GM18508 (cell line): ENCODE measurements around the gene SLC45A2.
"Not testable (repeated sequence)": the region's sequence is repeated elsewhere in the genome, so short reads cannot be mapped to it uniquely, and the experiment has no call there.

ENCODE experiments used
- ATAC-seq: cut with Tn5 transposase; IDR thresholded peaks from one replicate; pipeline ENCODE4 v1.9.1; 2021; ENCODE audit warnings: moderate number of reproducible peaks; ENCODE audit not compliant: insufficient read depth, unreplicated experiment

Gene SLC45A2

GRCh38 chr5:33931136-33931535, 53.4 kb downstream of the SLC45A2 start:
- ATAC-seq: no peak

- ATAC-seq: no peak
Observed at GRCh38 chr5:33929925-33930690, 54.4 kb downstream of the SLC45A2 start.

- ATAC-seq: no peak
Observed at GRCh38 chr5:33928283-33928682, 56.2 kb downstream of the SLC45A2 start.

- no peak for ATAC-seq
Observed at GRCh38 chr5:33927685-33928084, 56.8 kb downstream of the SLC45A2 start.

- ATAC-seq: no peak
Observed at GRCh38 chr5:33925278-33925677, 59.2 kb downstream of the SLC45A2 start.

GRCh38 chr5:33921002-33921401, 63.5 kb downstream of the SLC45A2 start:
- no peak for ATAC-seq

GRCh38 chr5:33914844-33915243, 69.6 kb downstream of the SLC45A2 start:
- not testable (repeated sequence) for ATAC-seq

GRCh38 chr5:33906248-33906647, 78.2 kb downstream of the SLC45A2 start:
- ATAC-seq: not testable (repeated sequence)

GRCh38 chr5:33905381-33905780, 79.1 kb downstream of the SLC45A2 start:
- ATAC-seq: no peak

- ATAC-seq: no peak
Observed at GRCh38 chr5:33903118-33903517, 81.4 kb downstream of the SLC45A2 start.

- ATAC-seq: no peak
Observed at GRCh38 chr5:33901156-33901555, 83.3 kb downstream of the SLC45A2 start.
